Activated CD8-positive, alpha-beta memory T cell treated with anti-CD3 and anti-CD28 coated beads, Interleukin-2, amount 50 U/mL, for 24 hours (primary cell): ENCODE measurements around the gene ACSM4.

ENCODE experiments used
- DNase-seq: peaks from one replicate; pipeline ENCODE4 v3.0.0-alpha.2; 2020; ENCODE audit errors: extremely low read depth

Gene ACSM4

GRCh38 chr12:7339675-7340074 is 35.8 kb downstream of the ACSM4 start:
- no peak for DNase-seq

DNA sequence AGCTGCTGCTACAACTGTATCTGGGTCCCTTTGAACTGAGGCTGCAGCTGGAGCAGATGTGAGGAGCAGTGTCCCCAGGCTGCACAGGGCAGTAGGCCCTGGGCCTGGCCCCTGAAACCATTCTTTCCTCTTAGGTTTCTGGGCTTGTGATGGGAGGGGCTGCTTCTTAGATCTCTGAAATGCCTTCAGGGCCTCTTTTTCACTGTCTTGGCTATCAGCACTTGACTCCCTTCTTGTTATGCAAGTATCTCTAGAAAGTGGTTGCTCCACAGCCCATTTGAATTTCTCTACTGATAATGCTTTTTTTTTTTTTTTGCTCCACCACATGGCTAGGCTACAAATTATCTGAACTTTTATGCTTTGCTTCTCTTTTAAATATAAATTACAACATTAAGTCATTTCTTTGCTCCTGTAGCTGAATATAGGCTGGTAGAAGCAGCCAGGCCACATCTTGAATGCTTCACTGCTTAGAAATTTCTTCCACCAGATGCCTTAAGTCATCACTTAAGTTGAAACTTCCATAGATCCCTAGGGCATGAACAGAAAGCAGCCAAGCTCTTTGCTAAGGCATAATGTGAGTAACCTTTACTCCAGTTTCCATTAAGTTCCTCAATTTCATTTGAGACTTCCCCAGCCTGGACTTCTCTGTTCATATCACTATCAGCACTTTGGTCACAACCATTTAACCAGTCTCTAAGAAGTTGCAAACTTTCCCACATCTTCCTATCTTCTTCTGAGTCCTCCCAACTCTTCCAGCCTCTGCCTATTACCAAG is 41.1 kb downstream of the ACSM4 start:
- DNase-seq: no peak

- DNase-seq: no peak
Observed at GRCh38 chr12:7346551-7347225, 42.8 kb downstream of the ACSM4 start.

- DNase-seq: no peak
Observed at GRCh38 chr12:7349418-7349817, 45.5 kb downstream of the ACSM4 start.

- no peak for DNase-seq
Observed at GRCh38 chr12:7351177-7351576, 47.3 kb downstream of the ACSM4 start.

DNA sequence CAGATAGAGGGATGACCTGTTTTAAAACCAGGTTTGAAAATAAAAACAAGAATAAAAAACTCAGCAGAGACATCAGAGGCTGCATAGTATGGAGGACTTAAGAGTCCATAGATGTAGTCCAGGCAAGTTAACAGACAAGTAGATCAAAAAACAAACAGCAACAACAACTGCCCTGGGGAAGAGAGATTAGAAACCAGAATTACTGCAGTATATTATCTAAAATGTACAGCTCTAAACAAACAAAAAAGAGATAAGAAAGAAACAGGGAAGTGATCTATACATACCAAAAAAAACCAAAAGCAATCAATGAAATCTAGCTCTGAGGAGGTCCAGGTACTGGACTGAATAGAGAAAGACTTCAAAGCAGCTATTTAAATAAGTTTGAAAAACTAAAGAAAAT is 48.8 kb downstream of the ACSM4 start:
- no peak for DNase-seq

DNA sequence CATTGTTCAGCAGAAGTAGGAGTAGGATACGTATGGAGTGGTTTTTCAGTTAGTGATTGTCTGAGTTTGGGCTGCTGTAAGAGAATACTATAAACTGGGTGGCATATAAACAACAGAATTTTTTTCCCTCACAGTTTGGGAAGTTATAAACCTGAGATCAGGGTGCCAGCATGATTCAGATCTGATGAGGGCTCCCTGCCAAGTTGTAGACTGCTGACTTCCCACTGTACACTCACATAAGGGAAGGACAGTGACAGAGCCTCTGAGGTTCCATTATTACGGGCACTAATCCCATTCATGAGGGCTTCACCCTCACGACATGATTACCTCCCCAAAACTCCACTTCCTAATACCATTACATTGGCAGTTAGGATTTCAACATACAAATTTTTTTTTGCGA is 50.7 kb downstream of the ACSM4 start:
- DNase-seq: no peak

GRCh38 chr12:7361265-7361664 is 57.4 kb downstream of the ACSM4 start:
- DNase-seq: no peak

GRCh38 chr12:7362734-7363133 is 58.9 kb downstream of the ACSM4 start:
- DNase-seq: no peak

DNA sequence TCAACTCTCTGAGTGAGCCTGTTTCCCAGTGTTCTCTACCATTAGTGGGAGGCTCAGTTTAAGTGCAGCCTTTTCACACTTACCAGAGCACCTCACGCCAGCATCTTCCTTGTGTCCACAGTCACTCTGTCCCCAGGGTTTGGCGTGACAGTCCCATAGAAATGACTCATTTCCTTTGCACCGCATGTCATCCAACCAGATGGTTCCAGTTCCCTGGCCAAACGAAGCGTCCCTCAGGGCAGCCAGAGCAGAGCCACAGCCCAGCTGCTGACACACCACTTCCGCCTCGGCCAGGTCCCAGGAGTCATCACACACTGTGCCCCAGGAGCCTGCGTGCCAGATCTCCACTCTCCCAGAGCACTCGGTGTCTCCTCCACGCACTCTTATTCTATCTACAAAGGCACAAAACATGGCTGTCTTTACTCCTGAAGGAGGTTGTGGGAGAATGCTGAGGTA is 65.4 kb downstream of the ACSM4 start:
- DNase-seq: no peak

GRCh38 chr12:7373226-7373625 is 69.4 kb downstream of the ACSM4 start:
- DNase-seq: no peak

- DNase-seq: no peak
Observed at GRCh38 chr12:7374423-7375144, 70.7 kb downstream of the ACSM4 start.

DNA sequence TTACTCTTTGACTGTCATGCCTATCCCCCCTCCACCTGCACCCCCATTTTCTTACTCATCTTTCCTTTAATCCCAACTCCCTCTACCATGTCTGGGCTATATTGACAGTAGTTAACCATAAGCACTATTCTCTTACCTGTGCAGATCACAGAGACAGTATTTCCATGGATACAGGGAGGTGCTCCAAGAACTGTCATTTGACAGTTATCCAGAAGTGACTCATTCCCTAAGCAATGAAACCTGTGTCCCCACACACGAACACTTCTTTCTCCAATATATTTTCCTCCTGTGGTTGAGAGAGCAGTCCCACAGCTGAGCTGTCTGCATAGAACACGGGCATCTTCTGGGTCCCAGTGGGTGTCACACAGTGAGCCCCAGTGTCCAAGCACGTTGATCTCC is 71.3 kb downstream of the ACSM4 start:
- no peak for DNase-seq

GRCh38 chr12:7376196-7376595 is 72.3 kb downstream of the ACSM4 start:
- DNase-seq: no peak
